ENCODE results near the gene GPR183.
A peak's percentile ranks its signal among the peaks of the same experiment; 100 is the strongest.

Gene GPR183

DNA sequence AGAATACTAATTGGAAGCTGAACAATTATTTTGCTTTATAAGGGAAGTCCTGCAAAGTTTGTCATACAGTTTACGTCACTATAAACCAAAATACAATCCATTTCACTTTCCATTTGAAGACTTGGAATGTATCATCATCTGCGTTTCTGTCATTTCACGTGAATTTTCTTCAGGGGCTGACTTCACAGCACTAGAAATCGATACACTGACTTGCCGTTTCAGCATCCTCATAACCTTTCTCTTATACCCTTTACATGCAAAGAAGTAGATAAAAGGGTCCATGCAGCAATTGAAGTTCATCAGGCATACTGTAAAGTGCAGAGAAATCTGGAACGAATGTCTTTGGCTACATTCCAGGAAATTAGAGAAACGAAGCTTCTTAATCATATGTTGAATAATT lies 12.2 kb downstream of the GPR183 start:
- ATAC-seq = no peak
- DNase-seq = no peak

DNA sequence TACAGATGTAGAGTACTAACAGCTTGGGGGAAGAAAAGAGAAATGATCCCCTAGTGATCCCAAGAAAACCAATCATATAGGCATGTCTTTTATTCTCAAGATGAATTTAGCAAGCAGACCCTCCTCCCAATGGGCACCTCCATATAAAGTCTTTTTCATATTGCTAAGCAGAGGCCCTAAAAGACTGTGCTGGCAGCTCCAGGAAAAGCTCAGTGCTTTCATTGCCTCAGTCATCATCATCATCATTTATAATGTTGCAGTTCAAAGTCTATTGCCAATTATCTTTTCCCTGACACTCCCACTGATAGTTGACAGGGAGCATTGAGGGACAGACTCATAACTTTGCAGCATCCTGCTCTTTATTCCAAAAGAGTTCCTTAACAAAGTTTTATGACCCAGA lies 13.0 kb downstream of the GPR183 start:
- DNase-seq (no peak), ATAC-seq (no peak)

DNA sequence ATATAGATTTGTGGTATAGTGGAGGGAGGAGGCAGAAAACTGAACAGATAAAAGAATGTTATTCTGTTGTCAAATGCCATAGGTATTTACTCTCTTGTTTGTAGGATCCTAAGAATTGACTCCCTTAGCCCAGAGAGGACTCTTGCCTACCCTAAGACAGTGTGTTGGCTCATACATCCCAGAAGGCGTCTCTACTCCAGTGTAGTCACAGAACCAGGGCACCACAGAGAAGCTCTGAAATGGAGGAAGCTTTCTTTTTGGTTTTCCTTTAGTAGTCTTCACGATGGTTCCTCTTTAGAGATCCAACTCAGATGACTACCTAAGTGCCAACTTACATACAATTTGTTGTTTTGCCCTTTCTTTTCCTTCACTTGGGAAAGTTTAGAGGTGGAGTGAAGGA lies 14.0 kb downstream of the GPR183 start:
- ATAC-seq = no peak

DNA sequence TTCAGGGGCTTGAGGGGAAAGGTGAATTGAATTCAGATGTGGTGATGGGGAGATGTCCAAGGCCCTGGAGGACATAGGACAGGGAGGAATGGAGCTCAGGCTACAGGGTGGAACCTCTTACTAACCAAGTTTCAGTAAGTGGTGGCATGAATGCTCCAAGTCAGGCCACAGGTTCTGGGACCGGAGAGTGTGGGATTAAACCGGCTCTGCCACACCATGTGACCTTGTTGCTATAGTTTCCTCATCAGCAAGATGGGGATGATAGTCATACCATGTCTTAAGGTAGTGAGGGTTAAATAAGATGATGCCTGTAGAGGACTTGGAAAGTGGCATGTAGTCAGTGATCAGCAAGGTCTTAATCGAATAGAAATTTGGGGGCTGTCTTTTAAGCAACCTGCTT lies 16.3 kb downstream of the GPR183 start:
- DNase-seq (no peak), ATAC-seq (peak; percentile 19)

More for the DNA sequence above, 14.0 kb downstream of the GPR183 start:
- no peak for DNase-seq

DNA sequence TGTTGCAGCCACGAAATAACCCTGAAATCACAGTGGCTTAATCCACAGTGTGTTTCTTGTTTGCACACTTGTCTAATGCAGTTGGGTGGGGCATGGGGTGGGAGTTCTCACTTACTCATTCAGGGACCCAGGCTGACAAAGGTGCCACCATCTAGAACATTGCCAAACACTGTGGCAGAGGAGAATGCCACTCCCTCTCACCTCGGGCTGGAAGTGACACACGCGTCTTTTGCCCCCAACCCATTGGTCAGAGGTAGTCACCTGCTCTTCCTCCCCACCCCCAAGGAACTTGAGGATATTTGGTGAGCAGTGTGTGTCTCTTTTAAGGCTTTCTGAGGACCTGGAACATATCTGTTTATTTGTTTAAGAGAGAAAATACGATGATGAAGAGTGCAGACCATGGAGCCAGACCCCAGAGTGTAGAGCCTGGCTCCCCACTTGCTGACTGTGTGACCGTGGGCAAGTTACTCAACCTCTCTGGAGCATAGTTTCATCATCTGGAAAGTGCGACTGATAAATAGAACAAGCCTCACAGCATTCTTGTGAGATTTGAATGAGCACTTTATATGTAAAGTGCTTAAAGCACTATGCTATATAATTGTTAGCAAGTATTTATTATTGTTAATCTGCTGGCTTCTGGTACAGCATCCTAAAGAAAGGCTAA lies 17.4 kb downstream of the GPR183 start:
- ATAC-seq (peak; percentile 75), DNase-seq (peak; percentile 68)

DNA sequence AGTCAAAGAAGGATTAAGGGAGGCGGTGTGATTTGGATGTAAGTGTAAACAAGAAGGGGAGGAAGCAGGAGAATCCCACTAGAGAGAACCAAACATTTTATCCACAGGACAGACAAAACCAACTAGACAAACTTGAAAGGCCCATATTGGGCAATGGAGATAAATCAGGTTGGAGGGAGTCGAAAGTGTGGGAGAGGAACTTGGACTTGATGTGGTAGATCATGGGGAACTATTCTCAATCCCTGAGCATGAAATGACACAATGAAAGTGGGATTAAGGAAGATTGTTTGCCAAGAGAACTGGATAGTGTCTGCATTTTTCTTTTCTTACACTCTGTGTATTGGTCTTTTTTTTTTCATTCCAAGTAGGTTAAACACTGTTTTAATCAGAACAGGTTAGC lies 17.9 kb downstream of the GPR183 start:
- ATAC-seq (no peak), DNase-seq (no peak)

DNA sequence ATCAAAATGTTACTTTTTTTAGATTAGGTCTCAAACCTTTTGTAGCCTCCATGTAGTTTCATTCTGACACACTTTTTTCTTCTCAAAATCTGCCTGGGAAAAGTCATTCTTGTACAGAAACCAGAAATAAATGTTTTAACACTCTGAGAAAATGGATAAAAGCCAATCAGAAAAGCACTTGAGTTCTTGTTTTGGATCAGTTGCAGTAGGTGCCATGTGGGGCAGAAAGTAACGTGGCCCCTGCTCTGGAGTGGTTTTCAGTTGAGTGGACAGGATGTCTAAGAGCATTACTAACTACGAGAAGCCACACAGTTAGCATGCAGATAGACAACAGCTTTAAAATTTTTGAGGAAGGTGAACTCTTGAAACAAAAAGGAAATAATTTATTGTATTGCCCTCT lies 19.1 kb downstream of the GPR183 start:
- peak; percentile 53 for DNase-seq
- ATAC-seq = peak; percentile 80

DNA sequence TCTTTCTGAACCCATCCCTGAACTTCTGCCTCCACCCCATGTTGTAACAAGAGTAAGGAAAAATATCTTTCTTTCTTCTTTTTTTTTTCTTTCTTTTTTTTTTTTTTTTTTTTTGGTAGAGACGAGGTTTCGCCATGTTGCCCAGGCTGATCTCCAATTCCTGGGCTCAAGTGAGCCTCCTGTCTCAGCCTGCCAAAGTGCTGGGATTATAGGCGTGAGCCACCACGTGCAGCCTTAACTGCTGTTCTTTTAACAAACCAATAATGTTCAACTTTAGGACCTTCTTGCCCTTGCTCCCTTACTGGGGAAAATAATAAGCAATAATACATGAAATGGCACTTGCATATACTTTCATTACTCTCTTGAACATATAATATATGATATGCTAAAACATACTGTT lies 19.6 kb downstream of the GPR183 start:
- ATAC-seq (no peak), DNase-seq (no peak)

DNA sequence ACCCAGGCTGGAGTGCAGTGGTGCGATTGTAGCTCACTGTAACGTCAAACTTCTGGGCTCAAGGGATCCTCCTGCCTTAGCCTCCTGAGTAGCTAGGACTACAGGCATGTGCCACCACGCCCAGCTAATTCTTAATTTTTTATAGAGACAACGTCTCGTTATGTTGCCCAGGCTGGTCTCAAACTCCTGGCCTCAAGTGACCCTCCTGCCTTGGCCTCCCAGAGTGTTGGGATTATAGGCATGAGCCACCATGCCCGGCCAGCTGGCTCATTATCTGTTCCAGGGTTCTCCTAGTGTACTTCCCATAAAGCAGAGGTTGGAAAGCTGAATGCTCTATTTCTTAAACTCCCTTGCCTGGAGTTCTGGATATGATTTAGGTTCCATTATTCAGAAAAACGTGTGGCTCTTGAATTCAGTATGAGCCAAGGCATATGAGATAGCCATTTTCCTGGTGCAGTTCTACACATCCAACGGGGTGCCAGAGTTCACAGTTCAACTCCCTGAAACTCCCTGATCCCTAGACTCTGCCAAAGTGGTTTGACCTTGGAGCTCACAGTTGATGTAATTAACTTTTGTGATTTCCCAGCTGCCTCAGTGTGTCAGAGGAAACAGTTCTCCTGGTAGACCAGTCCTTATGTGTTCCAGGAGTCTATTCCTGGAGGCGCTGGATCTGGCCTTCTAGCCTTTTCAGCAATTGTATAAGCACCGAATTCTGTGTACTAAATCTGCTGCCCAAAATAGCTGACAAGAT lies 21.6 kb downstream of the GPR183 start:
- no peak for ATAC-seq

DNA sequence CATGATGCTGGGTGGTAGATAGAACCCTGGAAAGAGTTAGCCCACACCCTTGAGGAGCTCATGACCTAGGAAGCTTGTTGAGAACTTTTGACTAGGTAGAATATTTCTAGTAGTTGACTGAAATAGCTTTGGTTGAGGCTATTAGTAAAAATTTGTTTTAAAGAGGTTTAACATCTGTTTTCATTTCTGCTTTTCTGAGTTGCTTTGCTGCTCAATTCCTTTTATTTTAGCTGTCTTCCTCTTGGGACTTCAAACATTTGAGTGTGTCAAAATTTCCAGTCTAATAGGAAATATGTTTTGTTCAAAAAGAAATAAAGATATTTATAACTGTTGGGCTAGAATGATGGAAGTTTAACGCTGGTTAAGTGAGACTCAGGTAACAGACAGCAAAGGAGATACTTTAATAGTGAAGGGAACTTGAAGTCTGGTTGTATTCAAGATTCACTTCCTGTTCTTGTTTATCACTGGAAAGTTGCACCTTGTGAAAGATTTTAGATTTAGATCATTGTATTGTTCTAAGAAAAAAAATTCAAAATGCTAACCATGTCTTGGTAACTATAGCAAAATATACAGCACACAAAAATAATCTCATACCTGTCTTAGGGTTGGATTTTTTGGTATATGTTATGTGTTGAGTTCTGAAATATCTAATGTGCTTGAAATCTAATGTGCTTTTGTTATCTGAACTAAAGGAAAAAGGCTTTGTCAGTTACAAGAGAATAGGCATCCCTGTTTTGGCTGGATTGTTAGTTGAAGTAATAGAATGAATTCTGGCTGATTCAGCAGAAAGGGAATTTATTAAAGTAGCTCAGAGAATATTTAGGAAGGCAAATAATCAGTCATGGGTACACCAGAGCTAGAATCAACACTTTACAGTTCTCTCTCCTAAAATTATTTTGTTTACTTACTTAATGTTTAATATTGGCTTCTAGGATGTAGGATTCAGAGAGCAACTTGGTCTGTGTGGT lies 24.7 kb downstream of the GPR183 start:
- ATAC-seq (no peak), DNase-seq (no peak)

More for the DNA sequence above, 21.6 kb downstream of the GPR183 start:
- no peak for DNase-seq

DNA sequence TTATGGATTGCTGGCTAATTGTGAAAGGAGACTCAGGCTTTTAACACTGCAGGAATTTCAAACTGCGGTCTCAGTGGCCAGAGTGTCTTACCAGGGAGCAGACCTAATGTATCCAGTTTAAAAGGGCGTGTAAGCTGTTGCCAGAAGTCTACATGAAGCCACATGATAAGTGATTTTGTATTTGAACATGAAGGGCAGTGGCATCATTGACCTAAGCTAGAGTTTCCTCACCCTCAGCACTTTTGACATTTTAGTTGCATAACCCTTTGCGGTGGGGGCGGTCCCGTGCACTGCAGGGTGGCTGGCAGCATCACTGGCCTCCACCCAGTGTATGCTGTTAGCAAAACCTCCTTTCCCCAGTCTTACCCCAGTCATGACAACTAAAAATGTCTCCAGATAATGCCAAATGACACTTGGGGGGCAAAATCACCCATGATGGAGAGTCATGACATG lies 25.4 kb downstream of the GPR183 start:
- DNase-seq (peak; percentile 70), ATAC-seq (peak; percentile 87)

DNA sequence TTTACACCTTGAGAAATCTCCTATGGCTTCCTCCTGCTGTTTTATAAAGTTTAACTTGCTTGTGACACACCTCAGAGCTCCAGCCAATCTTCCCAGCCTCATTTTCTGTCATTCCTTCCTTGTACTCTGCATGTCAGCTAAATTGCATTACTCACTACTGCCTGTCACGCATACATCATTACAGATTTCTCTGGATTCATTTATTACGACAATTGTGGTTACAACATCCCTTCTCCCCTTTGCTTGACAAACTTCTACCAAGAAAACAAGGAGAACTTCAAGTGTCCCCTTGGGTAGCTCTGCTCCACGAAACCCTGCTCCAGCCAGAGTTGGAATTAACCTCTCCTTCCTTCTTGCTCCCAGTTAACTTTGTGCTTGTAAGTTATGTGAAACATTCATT lies 27.0 kb downstream of the GPR183 start:
- ATAC-seq (no peak), DNase-seq (no peak)

DNA sequence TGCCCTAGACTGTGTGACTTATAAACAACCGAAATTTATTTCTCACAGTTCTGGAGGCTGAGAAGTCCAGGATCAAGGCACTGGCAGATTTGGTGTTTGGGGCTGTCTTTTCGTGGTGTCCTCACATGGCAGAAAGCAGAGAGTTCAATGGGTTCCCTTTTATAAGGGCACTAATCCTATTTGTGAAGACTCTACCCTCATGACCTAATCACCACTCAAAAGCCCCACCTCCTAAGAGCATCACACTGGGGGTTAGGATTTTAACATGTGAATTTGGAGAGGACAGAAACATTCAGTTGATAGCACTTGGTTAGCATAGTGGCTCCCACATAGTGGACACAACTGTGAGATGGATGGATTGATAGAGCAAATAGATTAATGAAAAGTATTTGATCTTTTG lies 27.6 kb downstream of the GPR183 start:
- no peak for DNase-seq
- no peak for ATAC-seq

DNA sequence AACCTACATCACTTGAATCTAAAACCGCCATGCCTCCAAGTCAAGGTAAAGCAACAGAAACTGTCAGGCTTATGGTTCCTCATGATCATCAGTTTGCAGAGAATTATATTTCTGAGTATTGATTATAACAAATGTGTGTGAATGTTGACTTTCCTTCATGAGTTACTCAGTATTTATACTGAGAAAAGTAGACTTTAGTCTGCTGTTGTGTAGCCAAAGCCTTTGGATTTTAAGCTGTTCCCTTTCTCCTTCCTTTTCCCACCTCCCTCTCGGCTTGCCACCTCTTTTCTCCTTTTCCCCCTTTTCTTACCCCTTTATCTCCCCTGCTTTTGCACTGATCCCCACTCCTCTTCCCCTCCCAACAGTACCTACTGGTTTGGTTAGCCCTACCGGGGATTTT lies 28.4 kb downstream of the GPR183 start:
- no peak for DNase-seq
- ATAC-seq = no peak

DNA sequence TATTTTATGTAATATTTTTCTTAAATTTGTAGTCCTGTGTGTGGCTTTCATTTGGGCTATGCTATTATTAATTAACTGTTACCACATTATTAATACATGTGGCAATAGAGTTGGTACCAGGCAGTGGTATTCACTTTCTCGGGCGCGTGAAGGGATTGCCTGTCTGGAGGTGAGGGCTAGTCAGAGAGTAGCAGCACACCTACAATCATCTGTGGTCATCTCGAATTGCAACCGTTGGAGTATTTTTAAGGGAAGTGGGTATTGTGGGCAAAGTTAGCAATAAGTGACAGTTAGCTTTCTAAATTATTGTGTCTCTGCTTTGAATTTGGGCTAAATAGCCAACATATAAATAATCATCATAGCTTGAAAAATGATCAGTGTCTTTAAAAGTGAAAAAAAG lies 29.0 kb downstream of the GPR183 start:
- ATAC-seq = no peak

DNA sequence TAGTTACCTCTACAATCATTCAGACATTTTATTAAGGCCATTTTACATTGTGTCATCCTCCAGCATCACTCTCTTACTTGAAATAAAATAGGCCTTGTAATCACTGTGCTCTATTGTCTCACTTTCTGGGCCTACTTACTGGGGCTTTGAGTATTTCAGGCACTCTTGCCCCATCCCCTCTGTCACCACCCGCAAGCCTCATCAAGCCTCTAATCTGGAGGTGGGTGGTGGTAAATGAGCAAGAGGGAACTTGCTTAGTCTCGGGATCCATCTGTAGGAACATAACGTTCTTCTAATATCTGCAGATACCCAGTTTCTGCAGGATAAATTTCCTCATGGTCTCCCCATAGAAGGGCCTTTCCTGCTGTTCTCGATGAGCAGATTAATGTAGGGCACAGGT lies 29.6 kb downstream of the GPR183 start:
- DNase-seq (no peak), ATAC-seq (no peak)

More for the DNA sequence above, 29.0 kb downstream of the GPR183 start:
- no peak for DNase-seq

DNA sequence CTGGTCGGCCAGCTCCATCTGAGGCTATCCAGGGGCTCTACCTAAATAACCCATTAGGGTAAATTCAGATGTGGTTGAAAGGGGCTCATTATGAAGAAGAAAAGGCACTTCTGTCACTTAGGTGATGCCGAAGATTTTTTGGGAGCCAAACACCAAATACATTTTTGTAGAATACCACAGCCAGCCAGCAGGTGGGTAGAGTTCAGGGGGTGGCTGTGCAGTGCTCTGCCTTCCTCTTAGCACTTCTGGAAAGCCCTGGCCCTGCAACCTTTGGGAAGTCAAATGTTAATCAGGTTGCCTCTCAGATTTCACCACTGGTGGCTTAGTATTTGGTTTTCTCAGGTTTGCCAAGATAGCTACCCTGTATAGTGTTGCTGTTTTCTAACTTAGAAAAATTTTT lies 30.5 kb downstream of the GPR183 start:
- DNase-seq = no peak
- peak; percentile 25 for ATAC-seq

DNA sequence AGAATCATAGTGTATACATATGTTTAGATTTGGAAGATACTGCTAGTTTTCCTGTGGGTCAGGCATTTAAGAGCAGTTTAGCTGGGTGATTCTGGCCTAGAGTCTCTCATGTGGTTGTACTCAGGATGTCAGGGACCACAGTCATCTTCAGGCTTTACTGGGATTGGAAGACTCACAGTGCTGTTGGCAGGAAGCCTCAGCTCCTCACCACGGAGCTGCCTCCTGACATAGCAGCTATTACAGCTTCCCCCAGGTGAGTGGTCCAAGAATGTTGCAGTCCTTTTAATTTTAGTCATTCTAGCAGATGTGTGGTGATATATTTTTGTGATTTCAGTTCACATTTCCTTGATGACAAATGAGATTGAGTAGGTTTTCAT lies 32.1 kb downstream of the GPR183 start:
- DNase-seq (no peak), ATAC-seq (peak; percentile 76)

DNA sequence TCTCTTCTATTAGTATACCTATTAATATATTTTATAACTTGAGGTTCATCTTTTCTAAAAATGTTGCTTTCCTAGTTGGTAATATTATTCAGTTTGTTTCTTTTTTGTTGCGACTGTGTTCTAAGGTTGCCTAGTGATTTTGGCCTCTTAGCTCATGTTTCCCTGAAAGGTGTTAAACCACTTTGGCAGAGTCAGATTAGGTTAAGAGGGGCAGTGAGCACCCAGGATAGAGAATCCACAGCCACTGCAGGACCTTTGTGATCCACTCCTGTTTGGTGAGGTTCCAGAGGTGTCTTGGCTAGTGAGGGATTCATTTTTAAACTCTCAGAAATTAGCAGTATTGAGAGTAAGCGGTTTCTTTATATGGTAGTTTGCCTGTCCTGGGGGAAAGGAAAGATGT lies 34.1 kb downstream of the GPR183 start:
- DNase-seq (no peak), ATAC-seq (peak; percentile 56)

DNA sequence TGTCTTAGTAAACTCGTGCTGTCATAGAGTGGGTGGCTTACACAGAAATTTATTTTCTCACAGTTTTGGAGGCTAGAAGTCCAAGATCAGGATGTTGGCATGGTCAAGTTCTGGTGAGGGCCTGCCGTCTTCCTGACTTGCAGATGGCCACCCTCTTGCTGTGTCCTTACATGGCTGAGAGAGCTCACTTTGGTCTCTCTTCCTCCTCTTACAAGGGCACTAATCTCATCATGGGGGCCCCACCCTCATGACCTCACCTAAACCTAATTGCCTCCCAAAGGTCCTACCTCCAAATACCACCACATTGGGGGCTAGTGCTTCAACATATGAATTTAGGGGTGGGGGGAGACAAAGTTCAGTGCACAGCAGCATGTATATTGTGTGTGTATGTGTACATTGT lies 34.7 kb downstream of the GPR183 start:
- ATAC-seq (no peak), DNase-seq (no peak)

DNA sequence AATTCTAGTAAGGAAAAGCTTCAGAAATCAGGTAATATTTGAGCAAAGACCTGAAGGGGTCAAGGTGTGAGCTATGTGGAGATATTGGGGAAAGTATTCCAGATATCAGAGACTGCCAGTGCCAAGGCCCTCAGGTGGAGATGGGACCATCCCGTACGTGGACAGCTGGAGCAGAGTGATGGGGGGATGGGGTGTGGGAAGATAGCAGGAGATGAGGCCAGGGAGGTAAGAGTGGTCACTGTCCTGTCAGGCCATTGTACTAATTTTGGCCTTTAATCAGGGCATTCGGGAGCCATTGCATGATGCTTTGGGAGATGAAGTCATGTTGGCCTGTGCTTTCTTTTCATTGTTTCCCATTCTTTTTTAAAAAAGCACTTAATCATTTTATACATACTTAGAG lies 36.0 kb downstream of the GPR183 start:
- ATAC-seq (no peak), DNase-seq (no peak)

DNA sequence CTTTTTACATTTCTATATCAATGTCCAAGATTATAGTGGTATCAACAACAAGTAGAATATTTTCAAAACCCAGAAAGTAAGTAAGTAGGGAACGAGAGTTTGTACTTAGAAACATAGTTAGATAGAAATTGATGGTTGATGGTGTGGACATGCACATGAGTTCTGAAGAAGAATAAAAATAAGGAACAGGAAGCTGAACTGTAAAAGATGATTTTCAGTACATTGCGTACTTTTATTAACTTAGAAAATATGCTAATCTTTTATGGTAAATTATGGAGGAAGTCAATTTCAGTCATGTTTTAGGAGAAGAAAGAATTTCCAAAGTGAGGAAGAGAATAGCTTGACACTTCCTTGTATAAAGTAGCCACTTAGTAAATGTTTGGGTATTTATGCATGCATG lies 36.7 kb downstream of the GPR183 start:
- ATAC-seq (no peak), DNase-seq (no peak)

Data from stimulated activated naive CD8-positive, alpha-beta T cell treated with anti-CD3 and anti-CD28 coated beads, Interleukin-15, Interleukin-2, amounts not matched to agents 100 U/mL and 50 U/mL, for 24 hours (primary cell).